IMR-90 (cell line): Measurements from ENCODE around the gene TRAPPC3. TPM values are rescaled to one million over a fixed set of nuclear protein-coding genes. Genes with fewer than 3 reads are reported as not detected.

Source experiments
- ATAC-seq: fragments of 200-7000 bp; cut with Tn5 transposase; 2 replicates; pipeline ENCODE4 v1.9.1; 2020; ENCODE audit warnings: low read depth, mild to moderate bottlenecking, moderate library complexity
- Bru-seq: library from RNA; stranded (reverse); fragments of 400-500 nt; gene quantifications from one replicate; lab custom pipeline; 2021; lab: Mats Ljungman, UMichigan
- BruChase-seq, 2 experiments: library from RNA; stranded (reverse); fragments of 400-500 nt; gene quantifications; one replicate each; lab custom pipeline; 2021; lab: Mats Ljungman, UMichigan
- BruUV-seq: library from RNA; stranded (reverse); fragments of 400-500 nt; replicated peaks from 2 replicates; lab custom pipeline; 2021; lab: Mats Ljungman, UMichigan
- CTCF ChIA-PET: fragments of 300-600 bp; formaldehyde crosslinking; extraction: SDS; loops from one replicate; lab custom pipeline; 2021; ENCODE audit warnings: antibody characterized with exemption; lab: Yijun Ruan, JAX
- POLR2A ChIA-PET: fragments of 300-600 bp; sonication (Branson Sonifier 250); formaldehyde crosslinking; loops from one replicate; lab custom pipeline; 2022; ENCODE audit warnings: antibody characterized with exemption; ENCODE audit not compliant: unreplicated experiment; lab: Charles Lee
- DNase-seq: peaks from one replicate; pipeline ENCODE4 v3.0.0; 2013
- H2AFZ ChIP-seq: replicated peaks from 2 replicates; pipeline ENCODE3; 2013; ENCODE audit warnings: low read length, mild to moderate bottlenecking; ENCODE audit not compliant: poor library complexity
- H2AK5ac ChIP-seq: 2 replicates; pipeline ENCODE4 v1.6.1; 2013; ENCODE audit warnings: low read depth, low read length, inconsistent platforms
- H2AK9ac ChIP-seq: replicated peaks from 2 replicates; pipeline ENCODE3; 2013; ENCODE audit warnings: mild to moderate bottlenecking, low read depth, low read length, moderate library complexity; ENCODE audit not compliant: poor library complexity
- H2BK120ac ChIP-seq: 2 replicates; pipeline ENCODE4 v1.6.1; 2013; ENCODE audit warnings: low read depth, low read length, inconsistent platforms
- H2BK15ac ChIP-seq: 3 replicates; pipeline ENCODE4 v1.6.1; 2013; ENCODE audit warnings: low read depth, low read length, inconsistent platforms
- H2BK20ac ChIP-seq: 2 replicates; pipeline ENCODE4 v1.6.1; 2013; ENCODE audit warnings: low read depth, mild to moderate bottlenecking, inconsistent platforms, low read length, moderate library complexity
- H2BK5ac ChIP-seq: 2 replicates; pipeline ENCODE4 v1.6.1; 2013; ENCODE audit warnings: mild to moderate bottlenecking, low read depth, low read length, inconsistent platforms; ENCODE audit not compliant: poor library complexity, severe bottlenecking
- H3K14ac ChIP-seq: replicated peaks from 2 replicates; pipeline ENCODE4 v1.6.1; 2013; ENCODE audit warnings: low read depth, low read length, inconsistent platforms
- H3K18ac ChIP-seq: 2 replicates; pipeline ENCODE4 v1.6.1; 2013; ENCODE audit warnings: low read depth, low read length, control low read depth
- H3K23ac ChIP-seq: 2 replicates; pipeline ENCODE4 v1.6.1; 2013; ENCODE audit warnings: low read depth, low read length, inconsistent platforms
- H3K27ac ChIP-seq: 2 replicates; pipeline ENCODE4 v1.5.1; 2013; ENCODE audit warnings: mild to moderate bottlenecking, control low read depth, low read length; ENCODE audit not compliant: insufficient read depth
- H3K27me3 ChIP-seq: 2 replicates; pipeline ENCODE4 v1.6.1; 2013; ENCODE audit warnings: low read length; ENCODE audit not compliant: control insufficient read depth, insufficient read depth
- H3K36me3 ChIP-seq: 2 replicates; pipeline ENCODE4 v1.6.1; 2013; ENCODE audit warnings: low read length, mixed read lengths; ENCODE audit not compliant: control insufficient read depth, insufficient read depth
- H3K4ac ChIP-seq: 2 replicates; pipeline ENCODE4 v1.6.1; 2013; ENCODE audit warnings: low read depth, low read length, inconsistent platforms
- H3K4me1 ChIP-seq: 2 replicates; pipeline ENCODE4 v1.6.1; 2013; ENCODE audit warnings: low read length, mixed read lengths; ENCODE audit not compliant: control insufficient read depth, insufficient read depth
- H3K4me2 ChIP-seq: 2 replicates; pipeline ENCODE4 v1.6.1; 2013; ENCODE audit warnings: low read depth, mild to moderate bottlenecking, control low read depth, low read length, moderate library complexity
- H3K4me3 ChIP-seq: 2 replicates; pipeline ENCODE4 v1.5.1; 2013; ENCODE audit warnings: low read depth, mild to moderate bottlenecking, control low read depth, low read length, moderate library complexity; ENCODE audit not compliant: insufficient read depth
- H3K56ac ChIP-seq: 2 replicates; pipeline ENCODE4 v1.6.1; 2013; ENCODE audit warnings: low read length, inconsistent platforms; ENCODE audit not compliant: insufficient read depth; ENCODE audit errors: extremely low read depth
- H3K79me1 ChIP-seq, 2 experiments: 2 replicates each; pipeline ENCODE4 v1.6.1; 2013; ENCODE audit warnings: low read length in 2 of 2, inconsistent platforms in 1 of 2, low read depth in 1 of 2
- H3K9ac ChIP-seq: 2 replicates; pipeline ENCODE4 v1.6.1; 2013; ENCODE audit warnings: low read depth, low read length, control low read depth
- H3K9me1 ChIP-seq: 2 replicates; pipeline ENCODE4 v1.6.1; 2013; ENCODE audit warnings: low read length, inconsistent platforms; ENCODE audit not compliant: insufficient read depth
- H3K9me3 ChIP-seq: 2 replicates; pipeline ENCODE4 v1.6.1; 2013; ENCODE audit warnings: low read length; ENCODE audit not compliant: control insufficient read depth, insufficient read depth
- H4K20me1 ChIP-seq: 2 replicates; pipeline ENCODE4 v1.6.1; 2013; ENCODE audit warnings: low read length, inconsistent platforms; ENCODE audit not compliant: insufficient read depth
- H4K5ac ChIP-seq: 2 replicates; pipeline ENCODE4 v1.6.1; 2013; ENCODE audit warnings: mild to moderate bottlenecking, low read depth, low read length, control low read depth
- H4K8ac ChIP-seq, 2 experiments: 2 replicates each; pipeline ENCODE4 v1.6.1; 2013; ENCODE audit warnings: low read depth in 2 of 2, low read length in 2 of 2, control low read depth in 1 of 2, inconsistent platforms in 1 of 2
- H4K91ac ChIP-seq: 2 replicates; pipeline ENCODE4 v1.6.1; 2013; ENCODE audit warnings: low read depth, low read length, inconsistent platforms; ENCODE audit not compliant: insufficient read depth
- BHLHE40 ChIP-seq: fragments of 150-350 bp; IDR thresholded peaks from 2 replicates; pipeline ENCODE4 v1.6.1; 2016; ENCODE audit warnings: mild to moderate bottlenecking, low read depth, low read length
- CEBPB ChIP-seq: IDR thresholded peaks from 2 replicates; pipeline ENCODE4 v1.6.1; 2012; ENCODE audit warnings: low read depth, low read length, improper control_type of control experiment
- CHD1 ChIP-seq: IDR thresholded peaks from 2 replicates; pipeline ENCODE4 v1.6.1; 2012; ENCODE audit warnings: low read depth, low read length, improper control_type of control experiment
- FOS ChIP-seq: fragments of 150-350 bp; IDR thresholded peaks from 2 replicates; pipeline ENCODE4 v1.6.1; 2016; ENCODE audit warnings: low read depth, low read length
- MAFK ChIP-seq: IDR thresholded peaks from 2 replicates; pipeline ENCODE4 v1.6.1; 2012; ENCODE audit warnings: low read depth, low read length, improper control_type of control experiment
- MAZ ChIP-seq: IDR thresholded peaks from 2 replicates; pipeline ENCODE4 v1.6.1; 2012; ENCODE audit warnings: low read depth, mild to moderate bottlenecking, low read length, improper control_type of control experiment, moderate library complexity, borderline replicate concordance
- MXI1 ChIP-seq: IDR thresholded peaks from 2 replicates; pipeline ENCODE4 v1.6.1; 2012; ENCODE audit warnings: low read depth, mild to moderate bottlenecking, low read length, moderate library complexity, borderline replicate concordance
- NFE2L2 ChIP-seq: fragments of 150-350 bp; IDR thresholded peaks from 2 replicates; pipeline ENCODE4 v1.6.1; 2016; ENCODE audit warnings: low read depth, mild to moderate bottlenecking, low read length
- POLR2A ChIP-seq: IDR thresholded peaks from 2 replicates; pipeline ENCODE4 v1.6.1; 2012; ENCODE audit warnings: mild to moderate bottlenecking, low read depth, low read length
- RAD21 ChIP-seq: IDR thresholded peaks from 2 replicates; pipeline ENCODE4 v1.6.1; 2012; ENCODE audit warnings: low read length, improper control_type of control experiment
- RCOR1 ChIP-seq: IDR thresholded peaks from 2 replicates; pipeline ENCODE4 v1.6.1; 2012; ENCODE audit warnings: mild to moderate bottlenecking, low read length, improper control_type of control experiment; ENCODE audit not compliant: insufficient replicate concordance
- RFX5 ChIP-seq: IDR thresholded peaks from 2 replicates; pipeline ENCODE4 v1.8.0; 2012; ENCODE audit warnings: low read depth, mild to moderate bottlenecking, low read length, moderate library complexity
- SMC3 ChIP-seq: fragments of 150-350 bp; IDR thresholded peaks from 2 replicates; pipeline ENCODE4 v1.6.1; 2016; ENCODE audit warnings: low read depth, mild to moderate bottlenecking, antibody characterized with exemption, low read length, moderate library complexity
- WGBS, 2 experiments: methylation state at CpG; one replicate each; pipeline versions ENCODE4 v1.1.5 to v1.1.7; 2013; ENCODE audit warnings: missing lambda C conversion rate in 2 of 2; ENCODE audit not compliant: insufficient read length in 1 of 2; ENCODE audit errors: extremely low coverage in 2 of 2; 5-methylcytosine and 5-hydroxymethylcytosine counted together
- dilution Hi-C: fragments of 300-500 bp; cut with HindIII; formaldehyde crosslinking; loops from one replicate; pipeline ENCODE4 v1.14.3; 2018; ENCODE audit warnings: low sequenced_read_pairs; ENCODE audit not compliant: unreplicated experiment
- in situ Hi-C: fragments of 300-500 bp; cut with MboI; formaldehyde crosslinking; loops from 3 replicates; pipeline ENCODE4 v1.14.3; 2019; ENCODE audit warnings: low sequenced_read_pairs, inconsistent platforms, mixed read lengths
- intact Hi-C: fragments of 100-400 bp; cut with micrococcal nuclease; formaldehyde crosslinking; loops from 2 replicates; pipeline ENCODE4 v1.10.0; 2022
- long read RNA-seq: library from polyadenylated mRNA; unstranded; transcript quantifications from one replicate; pipeline ENCODE4 v2.0.0, GENCODE V29; 2021; ENCODE audit not compliant: unreplicated experiment
- polyA plus RNA-seq, 3 experiments: library from polyadenylated mRNA; depleted of rRNA; stranded (reverse); fragments of >200 nt; gene quantifications; 2 replicates each; pipeline ENCODE4 v1.2.3, GENCODE V29; 2012; ENCODE audit warnings: low replicate concordance in 1 of 3
- total RNA-seq: library from RNA; depleted of rRNA; stranded (reverse); fragments of >200 nt; gene quantifications from 2 replicates; pipeline ENCODE4 v1.2.3, GENCODE V29; 2012; rRNA removed
- TF ChIP-seq, protein P1 (sequence below): conservative IDR thresholded peaks from 2 replicates; pipeline ENCODE4 v1.5.1; 2012; ENCODE audit warnings: mild to moderate bottlenecking, low read depth, low read length, improper control_type of control experiment

Gene TRAPPC3
- total RNA-seq: 76.0 and 101 TPM in 2 replicates
- 63.5 and 77.8 TPM in 2 replicates for polyA plus RNA-seq (2012; rRNA removed)
- 67.3 and 70.8 TPM in 2 replicates for polyA plus RNA-seq (2012; cell fraction: cytosol; rRNA removed)
- 31.1 and 62.4 TPM in 2 replicates for polyA plus RNA-seq (2012; cell fraction: nucleus; rRNA removed; ENCODE audit: low replicate concordance)
- percentile 73 among the genes with signal in this experiment for Bru-seq, nascent RNA
- BruChase-seq, experiment 1, labeled RNA remaining after a 6-hour chase: percentile 86 among the genes with signal in this experiment
- BruChase-seq, experiment 2, labeled RNA remaining after a 2-hour chase: percentile 79 among the genes with signal in this experiment
- long read RNA-seq, transcript TRAPPC3-204 (5 exons, 1,265 nt): major isoform, 28 of 40 reads
- long read RNA-seq, partial matches to known transcripts: 0 of 40 reads
- long read RNA-seq, other reads (novel, unspliced or antisense): 6 of 40 reads

DNA sequence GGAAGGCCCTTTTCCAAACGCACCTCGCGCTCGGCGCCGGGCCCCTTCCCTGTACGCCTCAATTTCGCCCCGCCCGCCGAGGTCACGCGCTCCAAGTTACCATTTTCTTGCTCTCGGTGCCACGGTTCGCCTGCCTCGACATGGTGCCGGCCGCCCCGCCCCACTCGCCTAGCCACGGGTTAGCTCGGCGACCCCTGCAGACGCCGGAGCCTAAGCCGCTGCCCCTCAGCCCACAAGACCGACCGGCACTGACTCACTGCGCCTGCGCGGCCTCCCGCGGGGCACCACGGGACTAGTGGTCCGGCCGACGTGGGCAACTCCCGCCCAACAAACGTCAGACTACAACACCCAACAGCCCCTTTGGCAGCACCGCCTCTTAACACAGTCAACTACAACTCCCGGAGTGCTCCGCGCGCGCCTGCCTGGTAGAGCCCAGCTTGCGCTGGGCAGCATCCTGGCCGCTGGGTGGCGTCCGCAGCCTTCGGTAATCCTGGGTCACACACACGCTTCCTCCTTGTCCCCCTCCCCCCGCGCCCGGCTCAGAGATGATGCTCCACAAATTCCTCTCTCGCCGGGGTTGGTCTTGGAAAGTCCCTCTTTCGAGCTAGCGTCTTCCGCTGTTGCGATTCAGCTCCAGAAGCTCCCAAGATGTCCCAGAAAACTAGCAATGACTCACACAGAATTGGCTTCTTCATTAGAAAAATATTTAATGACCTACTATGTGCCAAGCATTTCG lies at the start of gene TRAPPC3:
TRAPPC3 (minus strand) TSS at position 250 of the 736 bp plus-strand sequence; CDS start at position 142, 108 bp downstream.
- H3K4me3 ChIP-seq: peak within 1 kb of the TSS; percentile 67
- peak within 1 kb of the TSS; percentile 97 for H4K91ac ChIP-seq
- peak within 1 kb of the TSS; percentile 71 for H2BK20ac ChIP-seq
- H3K14ac ChIP-seq: peak within 1 kb of the TSS; percentile 97
- intact Hi-C loops: loop anchor here (1.0 to 2.0 kb wide), 5 partner anchors 39 to 271 kb away; partner anchors contain the start of gene THRAP3
- peak within 1 kb of the TSS; percentile 99 for H2AK5ac ChIP-seq
- no TSS peak for BruUV-seq
- peaks cover 17% of the 10 kb centered on the region for H3K4me1 ChIP-seq
- peak within 1 kb of the TSS; percentile 95 for H3K56ac ChIP-seq
- peak within 1 kb of the TSS; percentile 62 for H3K18ac ChIP-seq
- peak within 1 kb of the TSS; percentile 88 for H2BK120ac ChIP-seq
- H3K9me3 ChIP-seq: no peaks in the 10 kb centered on the region
- H4K8ac ChIP-seq: peak within 1 kb of the TSS; percentile 87 to 96
- ATAC-seq (peak; percentile 90), DNase-seq (peak; percentile 100)
- ChIA-PET CTCF (interaction anchor here (0.6 to 2.6 kb wide), 28 partner anchors 9 to 239 kb away, joined by 3 to 31 read pairs (median 4); partner anchors contain the start of gene THRAP3), POLR2A (interaction anchor here (0.6 to 1.6 kb wide), 5 partner anchors 12 to 242 kb away, joined by 3 to 9 read pairs (median 5); no protein-coding TSS in a partner anchor)
- peak within 1 kb of the TSS; percentile 99 for H2BK5ac ChIP-seq
- peak within 1 kb of the TSS; percentile 87 for H2BK15ac ChIP-seq
- WGBS, 2 experiments: 0% methylated on average over 43 of the region's 62 CpGs; no CpG with 5 or more reads in 1 of the 2 experiments
- in situ Hi-C loops: no loop called here
- H3K36me3 ChIP-seq: peaks cover 2% of the 10 kb centered on the region; the same call in 1 of the 2 replicates
- peak within 1 kb of the TSS; percentile 70 for H4K5ac ChIP-seq
- dilution Hi-C loops: no loop called here
- H3K27ac ChIP-seq: peak within 1 kb of the TSS; percentile 97
- H4K20me1 ChIP-seq: peaks cover 8% of the 10 kb centered on the region; the same call in 1 of the 2 replicates
- no peaks in the 10 kb centered on the region for H3K27me3 ChIP-seq
- peaks cover 16% of the 10 kb centered on the region for H3K9me1 ChIP-seq
- H2AK9ac ChIP-seq: peak within 1 kb of the TSS; percentile 99
- H2AFZ ChIP-seq: peak within 1 kb of the TSS; percentile 96
- peak within 1 kb of the TSS; percentile 98 for H3K4ac ChIP-seq
- peak within 1 kb of the TSS; percentile 86 for H3K23ac ChIP-seq
- H3K9ac ChIP-seq: peak within 1 kb of the TSS; percentile 74
- peak within 1 kb of the TSS; percentile 96 for H3K4me2 ChIP-seq
- H3K79me1 ChIP-seq: peaks cover 13 to 50% of the 10 kb centered on the region in 2 experiments; a peak in 3 of 4 replicates
- TF ChIP-seq CHD1 (no peak), MXI1 (peak; percentile 45; the same call in 1 of the 2 replicates), SMC3 (peak; percentile 94), RFX5 (no peak), BHLHE40 (no peak), CEBPB (0 out of 2 replicates have a peak, but pooled peaks have one; percentile 29), NFE2L2 (peak; percentile 15; the same call in 1 of the 2 replicates), MAFK (0 out of 2 replicates have a peak, but pooled peaks have one; percentile 4), RAD21 (peak; percentile 97), FOS (peak; percentile 84), RCOR1 (peak; percentile 76), POLR2A (peak; percentile 80), MAZ (peak; percentile 48)
- TF ChIP-seq, protein P1, sequence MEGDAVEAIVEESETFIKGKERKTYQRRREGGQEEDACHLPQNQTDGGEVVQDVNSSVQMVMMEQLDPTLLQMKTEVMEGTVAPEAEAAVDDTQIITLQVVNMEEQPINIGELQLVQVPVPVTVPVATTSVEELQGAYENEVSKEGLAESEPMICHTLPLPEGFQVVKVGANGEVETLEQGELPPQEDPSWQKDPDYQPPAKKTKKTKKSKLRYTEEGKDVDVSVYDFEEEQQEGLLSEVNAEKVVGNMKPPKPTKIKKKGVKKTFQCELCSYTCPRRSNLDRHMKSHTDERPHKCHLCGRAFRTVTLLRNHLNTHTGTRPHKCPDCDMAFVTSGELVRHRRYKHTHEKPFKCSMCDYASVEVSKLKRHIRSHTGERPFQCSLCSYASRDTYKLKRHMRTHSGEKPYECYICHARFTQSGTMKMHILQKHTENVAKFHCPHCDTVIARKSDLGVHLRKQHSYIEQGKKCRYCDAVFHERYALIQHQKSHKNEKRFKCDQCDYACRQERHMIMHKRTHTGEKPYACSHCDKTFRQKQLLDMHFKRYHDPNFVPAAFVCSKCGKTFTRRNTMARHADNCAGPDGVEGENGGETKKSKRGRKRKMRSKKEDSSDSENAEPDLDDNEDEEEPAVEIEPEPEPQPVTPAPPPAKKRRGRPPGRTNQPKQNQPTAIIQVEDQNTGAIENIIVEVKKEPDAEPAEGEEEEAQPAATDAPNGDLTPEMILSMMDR: peak; percentile 99
